CD14-positive monocyte (primary cell): ENCODE results near the gene PAEP. TPM values are rescaled to one million over a fixed set of nuclear protein-coding genes. Genes with fewer than 3 reads are reported as not detected.

Experiments
- DNase-seq, 3 donors: peaks; one replicate each; pipeline ENCODE4 v3.0.0-alpha.2; 2011 to 2022
- H2AFZ ChIP-seq: 2 replicates; pipeline ENCODE4 v1.6.0; 2012; ENCODE audit warnings: mild to moderate bottlenecking, low read depth, low read length, inconsistent platforms; ENCODE audit not compliant: insufficient read depth, poor library complexity, severe bottlenecking
- H3K27ac ChIP-seq, 2 donors: 1 replicate in 1 of 2; 2 replicates in 1 of 2; pipeline ENCODE4 v1.5.1; 2012 to 2013; ENCODE audit warnings: low read length in 2 of 2, control low read depth in 1 of 2, inconsistent platforms in 1 of 2, low read depth in 1 of 2, mild to moderate bottlenecking in 1 of 2
- H3K27me3 ChIP-seq, 2 donors: one replicate each; pipeline versions ENCODE4 v1.6.0 to v1.6.1; 2011 to 2013; ENCODE audit warnings: low read length in 2 of 2; ENCODE audit not compliant: control insufficient read depth in 2 of 2, insufficient read depth in 2 of 2
- H3K36me3 ChIP-seq, 2 donors: replicated peaks in 1 of 2; 1 replicate in 1 of 2; 2 replicates in 1 of 2; pipeline versions ENCODE4 v1.5.1 to v1.6.1; 2012 to 2013; ENCODE audit warnings: low read length in 2 of 2, control low read depth in 1 of 2, inconsistent platforms in 1 of 2, mild to moderate bottlenecking in 1 of 2; ENCODE audit not compliant: insufficient read depth in 2 of 2, control insufficient read depth in 1 of 2
- H3K4me1 ChIP-seq, 2 donors: 1 replicate in 1 of 2; 2 replicates in 1 of 2; pipeline versions ENCODE4 v1.5.1 to v1.6.1; 2012 to 2013; ENCODE audit warnings: low read length in 2 of 2, control low read depth in 1 of 2, inconsistent platforms in 1 of 2, mild to moderate bottlenecking in 1 of 2, moderate library complexity in 1 of 2; ENCODE audit not compliant: insufficient read depth in 2 of 2, control insufficient read depth in 1 of 2
- H3K4me2 ChIP-seq: replicated peaks from 2 replicates; pipeline ENCODE3; 2012; ENCODE audit warnings: low read length, moderate library complexity, mild to moderate bottlenecking; ENCODE audit not compliant: poor library complexity, severe bottlenecking; ENCODE audit errors: extremely low read depth
- H3K4me3 ChIP-seq, 3 experiments: fragments of 200-600 bp in 1 of 3; sonication (generic) in 1 of 3; replicated peaks in 1 of 3; 1 replicate in 2 of 3; 2 replicates in 1 of 3; pipeline ENCODE4 v1.5.1; 2011 to 2013; ENCODE audit warnings: low read length in 3 of 3, mild to moderate bottlenecking in 3 of 3, control low read depth in 2 of 3, low read depth in 2 of 3, inconsistent platforms in 1 of 3, moderate library complexity in 1 of 3
- H3K79me2 ChIP-seq: 2 replicates; pipeline ENCODE4 v1.6.0; 2012; ENCODE audit warnings: mild to moderate bottlenecking, control low read depth, inconsistent platforms, low read length, moderate library complexity; ENCODE audit not compliant: insufficient read depth
- H3K9ac ChIP-seq: 2 replicates; pipeline ENCODE4 v1.6.0; 2017; ENCODE audit warnings: low read length, mild to moderate bottlenecking; ENCODE audit not compliant: insufficient read depth, poor library complexity, severe bottlenecking
- H3K9me3 ChIP-seq, 2 donors: replicated peaks in 1 of 2; 1 replicate in 1 of 2; 2 replicates in 1 of 2; pipeline versions ENCODE4 v1.5.1 to v1.6.1; 2012 to 2013; ENCODE audit warnings: low read length in 2 of 2, control low read depth in 1 of 2; ENCODE audit not compliant: control insufficient read depth in 1 of 2, insufficient read depth in 1 of 2
- H4K20me1 ChIP-seq: 2 replicates; pipeline ENCODE4 v1.6.0; 2012; ENCODE audit warnings: mild to moderate bottlenecking, low read length, control low read depth, moderate library complexity; ENCODE audit not compliant: insufficient read depth
- H3K27ac Mint-ChIP-seq, 7 donors: one replicate each; pipeline ENCODE4 v1.8.0; 2020; ENCODE audit warnings: mild to moderate bottlenecking in 7 of 7, mixed read lengths in 7 of 7, moderate library complexity in 6 of 7, inconsistent platforms in 2 of 7
- H3K27me3 Mint-ChIP-seq, 3 donors: one replicate each; pipeline ENCODE4 v1.8.0; 2021 to 2022; ENCODE audit warnings: low read depth in 3 of 3, mild to moderate bottlenecking in 3 of 3, mixed read lengths in 3 of 3, moderate library complexity in 3 of 3, inconsistent platforms in 1 of 3
- H3K36me3 Mint-ChIP-seq, 2 donors: one replicate each; pipeline ENCODE4 v1.8.0; 2020; ENCODE audit warnings: mixed read lengths in 2 of 2, inconsistent platforms in 1 of 2, mild to moderate bottlenecking in 1 of 2
- H3K4me1 Mint-ChIP-seq: one replicate; pipeline ENCODE4 v1.8.0; 2020; ENCODE audit warnings: mild to moderate bottlenecking, mixed read lengths
- H3K4me3 Mint-ChIP-seq, 2 donors: one replicate each; pipeline ENCODE4 v1.8.0; 2020; ENCODE audit warnings: mild to moderate bottlenecking in 2 of 2, mixed read lengths in 2 of 2, moderate library complexity in 1 of 2
- H3K9me3 Mint-ChIP-seq, 7 donors: one replicate each; pipeline ENCODE4 v1.8.0; 2020 to 2022; ENCODE audit warnings: mixed read lengths in 7 of 7, mild to moderate bottlenecking in 6 of 7, moderate library complexity in 6 of 7, inconsistent platforms in 2 of 7
- CTCF ChIP-seq: fragments of 200-600 bp; IDR thresholded peaks from one replicate; pipeline ENCODE4 v1.8.0; 2022; ENCODE audit warnings: antibody characterized with exemption, mild to moderate bottlenecking
- WGBS: methylation state at CpG from one replicate; pipeline ENCODE4 v1.1.5; 2013; ENCODE audit warnings: missing lambda C conversion rate; ENCODE audit not compliant: insufficient coverage; 5-methylcytosine and 5-hydroxymethylcytosine counted together
- intact Hi-C, 2 donors: fragments of 100-400 bp; cut with micrococcal nuclease; formaldehyde crosslinking; loops; one replicate each; pipeline versions ENCODE4 v1.15.0 to v1.15.1; 2023
- polyA plus RNA-seq, 3 donors: library from polyadenylated mRNA; depleted of rRNA in 1 of 3; unstranded in 2 of 3; stranded (reverse) in 1 of 3; fragments of 300-500 nt in 2 of 3; fragments of >200 nt in 1 of 3; fragmentation: Illumina TruSeq in 2 of 3; gene quantifications; 1 replicate in 2 of 3; 2 replicates in 1 of 3; pipeline ENCODE4 v1.2.3, GENCODE V29; 2012 to 2021

The PAEP gene
- polyA plus RNA-seq, 3 donors = not detected

GRCh38 chr9:135522931-135523330 is 38.6 kb upstream of the PAEP start:
- Histone ChIP-seq H2AFZ (no peak overlapping the region), H3K27me3 (no peaks in the 10 kb centered on the region), H3K9me3 (no peaks in the 10 kb centered on the region), H4K20me1 (no peaks in the 10 kb centered on the region), H3K4me1 (no peaks in the 10 kb centered on the region), H3K4me3 (no peak overlapping the region), H3K79me2 (no peaks in the 10 kb centered on the region), H3K27ac (no peak overlapping the region), H3K36me3 (no peaks in the 10 kb centered on the region), H3K4me2 (no peak overlapping the region), H3K9ac (no peak overlapping the region)
- no peak for DNase-seq
- 81% methylated on average over 17 of the region's 17 CpGs for WGBS
- no peaks in the 10 kb centered on the region for H3K36me3 Mint-ChIP-seq
- H3K9me3 Mint-ChIP-seq = peaks cover 0 to 2% (median 0%) of the 10 kb centered on the region in 7 donors
- H3K4me3 Mint-ChIP-seq = no peak overlapping the region
- no peaks in the 10 kb centered on the region for H3K4me1 Mint-ChIP-seq
- no peak for TF ChIP-seq CTCF
- H3K27ac Mint-ChIP-seq = no peak overlapping the region
- intact Hi-C loops = no loop called here
- peaks cover 10 to 17% (median 15%) of the 10 kb centered on the region in 3 donors for H3K27me3 Mint-ChIP-seq

DNA sequence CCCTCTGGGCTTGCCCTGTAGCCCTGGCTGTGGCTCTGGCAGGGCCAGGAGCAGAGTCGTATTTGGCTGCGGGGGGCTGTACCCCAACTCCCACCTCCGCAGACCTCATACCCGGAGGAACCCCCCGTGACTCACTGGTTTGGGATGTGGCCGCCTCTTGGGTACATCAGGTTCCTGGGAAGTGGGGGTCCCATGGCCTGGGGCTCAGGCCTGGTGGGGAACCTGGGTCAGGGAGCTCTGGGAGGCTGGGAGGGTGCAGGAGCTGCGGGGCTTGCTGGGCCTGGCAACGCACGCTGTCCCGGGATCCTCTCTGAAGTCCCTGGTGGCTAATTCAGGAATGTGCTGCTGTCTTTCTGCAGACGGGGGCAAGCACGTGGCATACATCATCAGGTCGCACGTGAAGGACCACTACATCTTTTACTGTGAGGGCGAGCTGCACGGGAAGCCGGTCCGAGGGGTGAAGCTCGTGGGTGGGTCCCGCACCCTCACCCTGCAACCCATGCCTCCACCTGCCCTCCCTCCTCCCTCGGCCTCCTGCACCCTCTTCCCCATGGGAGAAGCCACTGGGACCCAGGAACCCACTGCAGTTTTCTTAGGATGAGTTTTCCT is 37.9 kb upstream of the PAEP start:
- WGBS = 91% methylated on average over 21 of the region's 21 CpGs
- Histone ChIP-seq H3K36me3 (no peaks in the 10 kb centered on the region), H3K79me2 (no peaks in the 10 kb centered on the region), H3K9ac (no peak overlapping the region), H3K27ac (no peak overlapping the region), H3K9me3 (no peaks in the 10 kb centered on the region), H3K27me3 (no peaks in the 10 kb centered on the region), H3K4me2 (no peak overlapping the region), H3K4me1 (no peaks in the 10 kb centered on the region), H4K20me1 (no peaks in the 10 kb centered on the region), H2AFZ (no peak overlapping the region), H3K4me3 (no peak overlapping the region)
- peaks cover 9 to 13% (median 12%) of the 10 kb centered on the region in 3 donors for H3K27me3 Mint-ChIP-seq
- intact Hi-C loops = no loop called here
- peaks cover 0 to 2% (median 0%) of the 10 kb centered on the region in 7 donors for H3K9me3 Mint-ChIP-seq
- DNase-seq = no peak
- no peak overlapping the region for H3K4me3 Mint-ChIP-seq
- no peak overlapping the region for H3K27ac Mint-ChIP-seq
- no peaks in the 10 kb centered on the region for H3K36me3 Mint-ChIP-seq
- H3K4me1 Mint-ChIP-seq = no peaks in the 10 kb centered on the region
- TF ChIP-seq CTCF = no peak
